ENCODE data around the gene FHIP1A. TPM values are rescaled to one million over a fixed set of nuclear protein-coding genes. Genes with fewer than 3 reads are reported as not detected.
A peak's percentile ranks its signal among the peaks of the same experiment; 100 is the strongest.

Gene FHIP1A
- total RNA-seq, 2 experiments from 2014 or later = 2.4 to 3.2 TPM

GRCh38 chr4:151407018-151407417 is 2.0 kb upstream of the FHIP1A start:
- peak overlapping the region; percentile 96 for H3K4me3 Mint-ChIP-seq
- intact Hi-C loops (cut with DNase I, micrococcal nuclease) = loop anchor here in 1 of 2 experiments (5.0 to 10.0 kb wide), 4 partner anchors 310 to 1375 kb away; partner anchors contain the start of genes LRBA and RPS3A
- H3K27me3 Mint-ChIP-seq = peaks cover 4% of the 10 kb centered on the region
- TF ChIP-seq CTCF (IDR thresholded peaks at IDR 0.05) = no peak
- ChIA-PET POLR2A (no interaction called here), CTCF (no interaction called here)
- Histone ChIP-seq H3K36me3 (ENCODE audit: insufficient read depth, low read length) (no peaks in the 10 kb centered on the region), H3K9me3 (ENCODE audit: control insufficient read depth in 1 of 2, insufficient read depth in 1 of 2, low read length in 2 of 2) (no peaks in the 10 kb centered on the region), H3K4me3 (ENCODE audit: low read length) (no peak overlapping the region), H3K27me3 (ENCODE audit: control insufficient read depth in 1 of 2, insufficient read depth in 2 of 2, low read length in 2 of 2) (peaks cover 0 to 4% of the 10 kb centered on the region in 2 experiments), H3K27ac (ENCODE audit: low read depth in 1 of 2, low read length in 2 of 2) (no peak overlapping the region), H3K4me1 (ENCODE audit: insufficient read depth, low read length) (peaks cover 27% of the 10 kb centered on the region)
- no peaks in the 10 kb centered on the region for H3K36me3 Mint-ChIP-seq (ENCODE audit: low read depth)
- DNase-seq (no peak), ATAC-seq (ENCODE audit: poor library complexity) (no peak)
- H3K27ac Mint-ChIP-seq = no peak overlapping the region
- H3K4me1 Mint-ChIP-seq (ENCODE audit: low read depth) = peaks cover 27% of the 10 kb centered on the region
- H3K9me3 Mint-ChIP-seq = no peaks in the 10 kb centered on the region

DNA sequence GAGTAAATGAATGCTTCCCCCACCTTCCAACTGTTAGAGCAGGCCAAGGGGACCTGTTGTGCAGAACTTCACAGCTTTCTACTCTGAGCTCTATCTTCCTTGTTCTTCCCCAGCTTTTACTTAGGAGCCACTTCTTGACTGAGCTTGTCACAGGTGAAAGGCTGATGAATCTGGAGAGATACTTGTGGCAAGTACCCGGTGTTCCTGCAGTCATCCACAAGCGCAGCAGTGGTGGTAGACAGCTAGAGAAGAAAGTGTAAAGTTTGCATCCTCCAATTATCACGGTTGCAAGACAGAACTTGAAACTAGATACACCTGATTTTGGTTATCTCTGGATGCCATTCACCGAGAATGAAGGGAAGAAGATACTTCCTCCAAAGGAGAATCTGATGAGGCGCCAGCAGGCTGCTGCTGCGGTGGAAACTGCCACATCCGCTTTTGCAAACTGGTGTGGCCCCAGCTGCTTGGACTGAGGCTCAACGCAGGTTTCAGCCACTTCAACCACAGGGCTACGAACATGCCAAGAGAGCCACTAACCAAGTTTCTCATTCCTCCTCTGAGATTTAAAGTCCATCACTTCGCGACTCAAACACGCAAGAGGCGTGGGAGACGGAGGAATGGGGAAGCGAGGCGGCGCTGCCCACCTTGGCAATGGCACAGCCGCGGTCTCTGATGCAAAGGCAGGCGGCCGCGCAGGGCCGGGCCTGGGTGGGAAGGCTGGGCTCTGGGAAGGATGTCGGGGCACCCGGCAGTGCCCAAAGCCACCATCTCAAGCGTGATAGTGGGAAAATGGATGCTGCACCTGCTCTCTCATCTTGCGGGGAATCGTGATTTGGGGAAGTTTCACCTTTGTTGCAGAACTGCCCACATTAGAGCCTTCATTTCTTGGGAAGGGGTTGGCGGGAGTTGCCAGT is 1.3 kb upstream of the FHIP1A start:
- peaks cover 27% of the 10 kb centered on the region for H3K4me1 Mint-ChIP-seq (ENCODE audit: low read depth)
- Histone ChIP-seq H3K36me3 (ENCODE audit: insufficient read depth, low read length) (no peaks in the 10 kb centered on the region), H3K27ac (ENCODE audit: low read depth in 1 of 2, low read length in 2 of 2) (no peak overlapping the region), H3K9me3 (ENCODE audit: control insufficient read depth in 1 of 2, insufficient read depth in 1 of 2, low read length in 2 of 2) (no peaks in the 10 kb centered on the region), H3K27me3 (ENCODE audit: control insufficient read depth in 1 of 2, insufficient read depth in 2 of 2, low read length in 2 of 2) (peaks cover 0 to 4% of the 10 kb centered on the region in 2 experiments), H3K4me3 (ENCODE audit: low read length) (peak overlapping the region; percentile 68), H3K4me1 (ENCODE audit: insufficient read depth, low read length) (peaks cover 27% of the 10 kb centered on the region)
- peak in 7 of 14 experiments; percentile 10 to 57 (median 37) for DNase-seq
- H3K27ac Mint-ChIP-seq = peak overlapping the region; percentile 83
- peaks cover 4% of the 10 kb centered on the region for H3K27me3 Mint-ChIP-seq
- intact Hi-C loops (cut with DNase I, micrococcal nuclease) = loop anchor here in 1 of 2 experiments (5.0 to 10.0 kb wide), 4 partner anchors 310 to 1375 kb away; partner anchors contain the start of genes LRBA and RPS3A
- no peaks in the 10 kb centered on the region for H3K9me3 Mint-ChIP-seq
- ChIA-PET POLR2A (no interaction called here), CTCF (no interaction called here)
- no peaks in the 10 kb centered on the region for H3K36me3 Mint-ChIP-seq (ENCODE audit: low read depth)
- ATAC-seq (ENCODE audit: poor library complexity) = no peak
- H3K4me3 Mint-ChIP-seq = peak overlapping the region; percentile 96
- no peak for TF ChIP-seq CTCF (IDR thresholded peaks at IDR 0.05)

DNA sequence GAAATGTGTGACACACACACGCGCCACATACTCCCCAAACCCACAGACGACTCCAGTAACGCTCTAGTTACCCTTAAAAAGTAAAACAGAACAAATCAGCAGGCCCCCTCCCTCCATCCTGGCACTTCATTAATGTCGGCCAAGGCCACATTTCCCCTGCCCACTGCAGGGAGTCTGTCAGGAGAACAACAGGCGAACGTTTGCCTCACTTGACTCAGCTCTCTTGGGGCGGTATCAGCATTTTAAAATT is 671 bp upstream of the FHIP1A start:
- intact Hi-C loops (cut with DNase I, micrococcal nuclease) = loop anchor here in 1 of 2 experiments (5.0 to 10.0 kb wide), 4 partner anchors 311 to 1374 kb away; partner anchors contain the start of genes LRBA and RPS3A
- Mint-ChIP-seq H3K4me3 (peak overlapping the region; percentile 96), H3K27me3 (peaks cover 4% of the 10 kb centered on the region), H3K4me1 (ENCODE audit: low read depth) (peaks cover 27% of the 10 kb centered on the region), H3K9me3 (no peaks in the 10 kb centered on the region), H3K36me3 (ENCODE audit: low read depth) (no peaks in the 10 kb centered on the region), H3K27ac (peak overlapping the region; percentile 83)
- Histone ChIP-seq H3K27me3 (ENCODE audit: control insufficient read depth in 1 of 2, insufficient read depth in 2 of 2, low read length in 2 of 2) (peaks cover 0 to 4% of the 10 kb centered on the region in 2 experiments), H3K4me1 (ENCODE audit: insufficient read depth, low read length) (peaks cover 27% of the 10 kb centered on the region), H3K36me3 (ENCODE audit: insufficient read depth, low read length) (no peaks in the 10 kb centered on the region), H3K4me3 (ENCODE audit: low read length) (peak overlapping the region; percentile 68), H3K9me3 (ENCODE audit: control insufficient read depth in 1 of 2, insufficient read depth in 1 of 2, low read length in 2 of 2) (no peaks in the 10 kb centered on the region), H3K27ac (ENCODE audit: low read depth in 1 of 2, low read length in 2 of 2) (no peak overlapping the region)
- no peak for ATAC-seq (ENCODE audit: poor library complexity)
- ChIA-PET POLR2A (no interaction called here), CTCF (interaction anchor here (1.0 kb wide), 1 partner anchor 308 kb away, joined by 3 read pairs; no protein-coding TSS in a partner anchor)
- DNase-seq = no peak
- no peak for TF ChIP-seq CTCF (IDR thresholded peaks at IDR 0.05)
